Measurements from ENCODE around the gene A2M. TPM values are rescaled to one million over a fixed set of nuclear protein-coding genes. Genes with fewer than 3 reads are reported as not detected.

Gene A2M
- total and polyA plus RNA-seq, 7 donors: 42.6 to 242 (median 86.0) TPM

DNA sequence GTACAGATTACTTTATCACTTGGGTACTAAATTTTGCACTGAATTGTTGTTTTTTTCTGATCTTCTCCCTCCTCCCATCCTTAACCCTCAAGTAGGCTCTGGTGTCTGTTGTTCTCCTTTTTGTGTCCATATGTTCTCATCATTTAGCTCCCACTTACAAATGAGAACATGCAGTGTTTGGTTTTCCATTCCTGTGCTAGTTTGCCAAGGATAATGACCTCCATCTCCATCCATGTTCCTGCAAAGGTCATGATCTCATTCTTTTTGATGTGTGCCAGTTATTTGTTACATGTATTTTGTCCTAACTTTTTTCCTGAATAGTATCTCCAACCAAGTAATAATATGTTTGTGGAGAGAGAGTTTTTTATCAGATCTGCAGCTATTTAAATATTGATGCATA, 44.2 kb downstream of the A2M start:
- no peak for ATAC-seq
- intact Hi-C loops (cut with DNase I): no loop called here
- no peak overlapping the region for H3K27ac ChIP-seq
- no peak overlapping the region for H3K4me3 ChIP-seq
- no peak for TF ChIP-seq CTCF (IDR thresholded peaks at IDR 0.05)
- DNase-seq: no peak
- no peaks in the 10 kb centered on the region for H3K27me3 ChIP-seq (ENCODE audit: insufficient read depth in 3 of 3, low read length in 2 of 3)
- H3K36me3 ChIP-seq (ENCODE audit: insufficient read depth in 1 of 2, low read depth in 1 of 2): peaks cover 5 to 100% of the 10 kb centered on the region in 2 donors
- H3K9me3 ChIP-seq: no peaks in the 10 kb centered on the region
- H3K4me1 ChIP-seq: peaks cover under 1% of the 10 kb centered on the region

DNA sequence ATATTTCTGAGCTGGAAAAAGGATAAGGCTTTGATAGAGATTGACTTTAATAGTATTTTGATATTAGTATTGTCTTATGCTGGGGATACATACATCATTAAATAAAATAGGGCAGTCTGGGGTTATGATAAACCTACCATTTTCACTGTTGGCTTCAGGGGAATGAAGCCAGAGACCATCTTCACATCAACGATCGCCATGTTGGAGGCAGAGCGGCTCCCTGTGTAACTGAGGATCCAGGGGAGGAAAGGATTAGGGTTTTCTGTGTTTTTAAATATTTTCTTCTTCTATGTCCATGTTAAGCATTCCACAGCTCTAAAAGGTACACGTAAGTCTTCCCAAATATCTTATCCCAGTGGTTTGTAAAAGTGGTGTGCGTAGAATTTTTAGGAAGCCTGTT, 45.4 kb downstream of the A2M start:
- Histone ChIP-seq H3K36me3 (ENCODE audit: insufficient read depth in 1 of 2, low read depth in 1 of 2) (peaks cover 5 to 89% of the 10 kb centered on the region in 2 donors), H3K4me1 (peaks cover 4% of the 10 kb centered on the region), H3K9me3 (no peaks in the 10 kb centered on the region), H3K27me3 (ENCODE audit: insufficient read depth in 3 of 3, low read length in 2 of 3) (no peaks in the 10 kb centered on the region), H3K4me3 (no peak overlapping the region), H3K27ac (no peak overlapping the region)
- WGBS, 3 donors: 97 to 99% (median 98%) methylated on average over 5 of the region's 5 CpGs
- no peak for ATAC-seq
- DNase-seq: no peak
- TF ChIP-seq CTCF (IDR thresholded peaks at IDR 0.05): no peak
- intact Hi-C loops (cut with DNase I): no loop called here

DNA sequence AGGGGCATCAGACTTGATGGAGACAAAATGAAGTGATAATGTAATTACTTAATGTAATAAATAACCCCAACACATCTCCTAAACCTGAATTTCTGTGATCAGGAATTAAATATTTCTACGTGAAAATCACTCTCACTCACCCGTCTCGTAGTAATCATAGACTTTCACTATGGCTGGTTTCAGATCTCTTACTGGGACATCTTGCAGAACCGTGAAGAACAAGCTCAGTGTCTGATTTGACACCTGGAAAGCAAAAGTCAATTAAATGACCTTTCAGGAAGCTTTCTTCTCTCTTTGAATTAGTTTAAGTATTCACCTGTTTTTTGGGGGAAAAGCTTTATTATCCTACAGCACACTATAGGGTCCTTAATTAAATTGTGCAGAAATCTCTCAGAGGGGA, 47.1 kb downstream of the A2M start:
- Histone ChIP-seq H3K4me3 (no peak overlapping the region), H3K9me3 (no peaks in the 10 kb centered on the region), H3K4me1 (peaks cover 9% of the 10 kb centered on the region), H3K27ac (no peak overlapping the region), H3K27me3 (ENCODE audit: insufficient read depth in 3 of 3, low read length in 2 of 3) (no peaks in the 10 kb centered on the region), H3K36me3 (ENCODE audit: insufficient read depth in 1 of 2, low read depth in 1 of 2) (peaks cover 0 to 71% of the 10 kb centered on the region in 2 donors)
- intact Hi-C loops (cut with DNase I): loop anchor here (5.0 kb wide), 2 partner anchors 34 to 44 kb away; no protein-coding TSS in a partner anchor
- TF ChIP-seq CTCF (IDR thresholded peaks at IDR 0.05): no peak
- no peak for DNase-seq
- WGBS, 3 donors: 71 to 82% (median 76%) methylated on average over 4 of the region's 4 CpGs
- no peak for ATAC-seq

GRCh38 chr12:9068086-9068485, 47.6 kb downstream of the A2M start:
- Histone ChIP-seq H3K27ac (no peak overlapping the region), H3K4me3 (no peak overlapping the region), H3K27me3 (ENCODE audit: insufficient read depth in 3 of 3, low read length in 2 of 3) (no peaks in the 10 kb centered on the region), H3K36me3 (ENCODE audit: insufficient read depth in 1 of 2, low read depth in 1 of 2) (peaks cover 0 to 66% of the 10 kb centered on the region in 2 donors), H3K9me3 (no peaks in the 10 kb centered on the region), H3K4me1 (peaks cover 10% of the 10 kb centered on the region)
- TF ChIP-seq CTCF (IDR thresholded peaks at IDR 0.05): no peak
- ATAC-seq (no peak), DNase-seq (no peak)
- intact Hi-C loops (cut with DNase I): loop anchor here (5.0 kb wide), 2 partner anchors 34 to 44 kb away; no protein-coding TSS in a partner anchor
- WGBS, 3 donors: 74 to 88% (median 81%) methylated on average over 1 of the region's 1 CpG

GRCh38 chr12:9066755-9067423, 48.8 kb downstream of the A2M start:
- no peaks in the 10 kb centered on the region for H3K27me3 ChIP-seq (ENCODE audit: insufficient read depth in 3 of 3, low read length in 2 of 3)
- H3K9me3 ChIP-seq: no peaks in the 10 kb centered on the region
- intact Hi-C loops (cut with DNase I): loop anchor here (5.0 kb wide), 2 partner anchors 35 to 45 kb away; no protein-coding TSS in a partner anchor
- H3K4me1 ChIP-seq: peaks cover 10% of the 10 kb centered on the region
- no peak for ATAC-seq
- H3K4me3 ChIP-seq: no peak overlapping the region
- peaks cover 0 to 54% of the 10 kb centered on the region in 2 donors for H3K36me3 ChIP-seq (ENCODE audit: insufficient read depth in 1 of 2, low read depth in 1 of 2)
- 55 to 68% (median 58%) methylated on average over 3 of the region's 3 CpGs for WGBS, 3 donors
- no peak for TF ChIP-seq CTCF (IDR thresholded peaks at IDR 0.05)
- H3K27ac ChIP-seq: no peak overlapping the region
- DNase-seq: no peak
